ENCODE measurements around the gene CBX4. TPM values are rescaled to one million over a fixed set of nuclear protein-coding genes. Genes with fewer than 3 reads are reported as not detected.

Gene CBX4
- total RNA-seq, 1 experiment from 2014 or later = 6.2 TPM

DNA sequence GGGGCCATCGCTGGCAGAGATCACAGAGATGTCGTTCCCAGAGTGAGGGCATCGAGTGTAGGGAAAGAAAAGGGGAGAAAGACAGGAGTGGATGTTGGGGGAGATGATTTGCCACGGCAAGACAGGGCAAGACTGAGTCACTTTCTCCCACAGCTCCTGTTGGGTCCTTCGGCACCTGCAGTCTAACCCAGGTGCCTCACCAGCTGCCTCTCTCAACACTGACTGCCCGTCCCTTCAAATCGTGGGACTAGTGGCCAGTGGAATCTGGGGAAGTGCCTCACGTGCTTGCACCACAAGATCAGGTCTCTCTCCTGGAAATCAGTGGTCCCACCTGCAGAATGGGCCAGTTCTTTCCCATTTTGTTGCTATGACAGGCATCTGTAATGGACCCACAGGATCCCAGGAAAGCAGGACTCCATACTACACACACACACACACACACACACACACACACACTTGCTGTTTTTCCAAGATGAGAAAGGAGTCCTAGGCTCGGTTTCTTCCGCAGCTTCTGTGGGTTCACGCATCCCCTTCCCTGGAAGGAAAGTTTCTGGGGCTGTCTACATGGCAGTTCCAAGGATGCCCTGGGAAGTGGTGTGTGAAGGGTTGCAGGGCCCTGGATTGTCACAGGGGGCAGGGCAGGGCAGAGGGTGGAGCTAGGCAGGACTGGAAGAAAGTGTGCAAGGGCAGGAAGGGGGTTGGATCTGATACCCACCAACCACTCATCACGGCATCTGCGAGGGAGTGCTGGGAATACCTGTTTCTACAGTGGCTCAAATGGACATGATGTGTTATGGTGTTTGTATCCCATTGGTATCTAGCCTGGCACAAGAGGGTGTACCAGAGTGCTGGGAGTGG lies 32.1 kb downstream of the CBX4 start:
- Histone ChIP-seq H3K79me2 (ENCODE audit: insufficient read depth, low read length) (no peaks in the 10 kb centered on the region), H4K20me1 (ENCODE audit: control insufficient read depth, insufficient read depth, insufficient read length) (no peaks in the 10 kb centered on the region), H3K23me2 (ENCODE audit: insufficient read length, low read depth, low read length, poor library complexity, severe bottlenecking) (peaks cover 2% of the 10 kb centered on the region), H2BK120ac (ENCODE audit: low read depth, low read length, poor library complexity, severe bottlenecking) (no peak overlapping the region), H3K79me1 (ENCODE audit: insufficient read depth, low read depth, low read length, poor library complexity, severe bottlenecking) (no peaks in the 10 kb centered on the region), H3K4me1 (ENCODE audit: insufficient read depth, low read length) (no peaks in the 10 kb centered on the region; the same call in 1 of the 2 replicates), H3K9ac (ENCODE audit: extremely low read depth, insufficient read length, low read length) (no peak overlapping the region), H3K23ac (ENCODE audit: insufficient read length, low read depth, low read length) (no peak overlapping the region), H2BK15ac (ENCODE audit: low read depth, low read length) (no peak overlapping the region), H3K9me3 (ENCODE audit: control insufficient read depth, low read depth, low read length) (no peaks in the 10 kb centered on the region), H4K8ac (replicated peaks; ENCODE audit: insufficient read length, low read depth, low read length) (no peak overlapping the region), H4K91ac (ENCODE audit: insufficient read length, low read depth, low read length) (no peak overlapping the region), H3T11ph (ENCODE audit: low read length) (no peak overlapping the region), H3K14ac (ENCODE audit: insufficient read depth, low read length) (no peak overlapping the region), H3K4me2 (ENCODE audit: insufficient read depth, insufficient read length, low read length) (no peak overlapping the region), H2BK5ac (ENCODE audit: insufficient read length, low read length) (no peak overlapping the region), H2AK5ac (ENCODE audit: insufficient read length, low read length) (no peak overlapping the region), H3K18ac (ENCODE audit: insufficient read length, low read depth, low read length) (no peak overlapping the region), H3K27ac (ENCODE audit: insufficient read length, low read depth, low read length) (no peak overlapping the region), H3K27me3 (ENCODE audit: insufficient read depth, low read length) (peaks cover 88% of the 10 kb centered on the region), H2BK20ac (ENCODE audit: low read depth, low read length, poor library complexity, severe bottlenecking) (no peak overlapping the region), H3K4ac (ENCODE audit: low read depth, low read length) (no peak overlapping the region), H2AFZ (ENCODE audit: low read length) (no peak overlapping the region), H4K5ac (ENCODE audit: insufficient read length, low read depth, low read length) (no peak overlapping the region), H2BK12ac (ENCODE audit: insufficient read length, low read depth, low read length) (no peak overlapping the region), H3K56ac (ENCODE audit: insufficient read length, low read depth, low read length) (no peak overlapping the region)
- peaks cover 98% of the 10 kb centered on the region for H3K27me3 Mint-ChIP-seq (ENCODE audit: low read depth)
- H3K4me3 Mint-ChIP-seq = no peak overlapping the region; a peak in 1 of 5 replicates
- no peak overlapping the region for H3K27ac Mint-ChIP-seq
- TF ChIP-seq, protein P1, sequence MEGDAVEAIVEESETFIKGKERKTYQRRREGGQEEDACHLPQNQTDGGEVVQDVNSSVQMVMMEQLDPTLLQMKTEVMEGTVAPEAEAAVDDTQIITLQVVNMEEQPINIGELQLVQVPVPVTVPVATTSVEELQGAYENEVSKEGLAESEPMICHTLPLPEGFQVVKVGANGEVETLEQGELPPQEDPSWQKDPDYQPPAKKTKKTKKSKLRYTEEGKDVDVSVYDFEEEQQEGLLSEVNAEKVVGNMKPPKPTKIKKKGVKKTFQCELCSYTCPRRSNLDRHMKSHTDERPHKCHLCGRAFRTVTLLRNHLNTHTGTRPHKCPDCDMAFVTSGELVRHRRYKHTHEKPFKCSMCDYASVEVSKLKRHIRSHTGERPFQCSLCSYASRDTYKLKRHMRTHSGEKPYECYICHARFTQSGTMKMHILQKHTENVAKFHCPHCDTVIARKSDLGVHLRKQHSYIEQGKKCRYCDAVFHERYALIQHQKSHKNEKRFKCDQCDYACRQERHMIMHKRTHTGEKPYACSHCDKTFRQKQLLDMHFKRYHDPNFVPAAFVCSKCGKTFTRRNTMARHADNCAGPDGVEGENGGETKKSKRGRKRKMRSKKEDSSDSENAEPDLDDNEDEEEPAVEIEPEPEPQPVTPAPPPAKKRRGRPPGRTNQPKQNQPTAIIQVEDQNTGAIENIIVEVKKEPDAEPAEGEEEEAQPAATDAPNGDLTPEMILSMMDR (conservative IDR thresholded peaks at IDR 0.05) = no peak
- DNase-seq = no peak
- H3K9me3 Mint-ChIP-seq = peaks cover 7% of the 10 kb centered on the region in 2 experiments; a peak in 4 of 5 replicates
- H3K4me1 Mint-ChIP-seq = peaks cover 43 to 57% of the 10 kb centered on the region in 2 experiments
- no CpG with 5 or more reads among the region's 13 CpGs for WGBS (ENCODE audit: extremely low coverage, insufficient read length, low lambda C conversion rate)
- no peaks in the 10 kb centered on the region; a peak in 1 of 7 replicates for H3K36me3 Mint-ChIP-seq (ENCODE audit: insufficient read depth in 1 of 3, low read depth in 3 of 3)

Data from H9 (cell line).